ENCODE results near the gene CTRB2.

The CTRB2 gene

GRCh38 chr16:75239542-75240122 lies 32.7 kb upstream of the CTRB2 start:
- no peak for TF ChIP-seq REST (IDR thresholded peaks at IDR 0.05; ENCODE audit: insufficient read depth in 1 of 2, low read depth in 2 of 2, low read length in 2 of 2)
- TF ChIP-seq TAF1 (IDR thresholded peaks at IDR 0.05; ENCODE audit: borderline replicate concordance, insufficient read depth, low read length), result no peak
- TF ChIP-seq SIN3A (IDR thresholded peaks at IDR 0.05; ENCODE audit: borderline replicate concordance, insufficient read depth, low read length), result no peak
- TF ChIP-seq POLR2AphosphoS5 (IDR thresholded peaks at IDR 0.05; ENCODE audit: low read depth, low read length), result no peak
- no peak for TF ChIP-seq FOXP2 (optimal IDR thresholded peaks at IDR 0.05; ENCODE audit: borderline replicate concordance, extremely low read depth, extremely low read length, insufficient read depth)

GRCh38 chr16:75238853-75239541 lies 32.0 kb upstream of the CTRB2 start:
- TF ChIP-seq REST (IDR thresholded peaks at IDR 0.05; ENCODE audit: insufficient read depth in 1 of 2, low read depth in 2 of 2, low read length in 2 of 2) (no peak), SIN3A (IDR thresholded peaks at IDR 0.05; ENCODE audit: borderline replicate concordance, insufficient read depth, low read length) (no peak), FOXP2 (optimal IDR thresholded peaks at IDR 0.05; ENCODE audit: borderline replicate concordance, extremely low read depth, extremely low read length, insufficient read depth) (no peak), POLR2AphosphoS5 (IDR thresholded peaks at IDR 0.05; ENCODE audit: low read depth, low read length) (no peak), TAF1 (IDR thresholded peaks at IDR 0.05; ENCODE audit: borderline replicate concordance, insufficient read depth, low read length) (no peak)

- TF ChIP-seq POLR2AphosphoS5 (IDR thresholded peaks at IDR 0.05; ENCODE audit: low read depth, low read length), result no peak
- no peak for TF ChIP-seq FOXP2 (optimal IDR thresholded peaks at IDR 0.05; ENCODE audit: borderline replicate concordance, extremely low read depth, extremely low read length, insufficient read depth)
- TF ChIP-seq SIN3A (IDR thresholded peaks at IDR 0.05; ENCODE audit: borderline replicate concordance, insufficient read depth, low read length), result no peak
- TF ChIP-seq REST (IDR thresholded peaks at IDR 0.05; ENCODE audit: insufficient read depth in 1 of 2, low read depth in 2 of 2, low read length in 2 of 2), result no peak
- no peak for TF ChIP-seq TAF1 (IDR thresholded peaks at IDR 0.05; ENCODE audit: borderline replicate concordance, insufficient read depth, low read length)
Observed at GRCh38 chr16:75238132-75238852, 31.3 kb upstream of the CTRB2 start.

- no peak for TF ChIP-seq POLR2AphosphoS5 (IDR thresholded peaks at IDR 0.05; ENCODE audit: low read depth, low read length)
- no peak for TF ChIP-seq SIN3A (IDR thresholded peaks at IDR 0.05; ENCODE audit: borderline replicate concordance, insufficient read depth, low read length)
- no peak for TF ChIP-seq REST (IDR thresholded peaks at IDR 0.05; ENCODE audit: insufficient read depth in 1 of 2, low read depth in 2 of 2, low read length in 2 of 2)
- no peak for TF ChIP-seq FOXP2 (optimal IDR thresholded peaks at IDR 0.05; ENCODE audit: borderline replicate concordance, extremely low read depth, extremely low read length, insufficient read depth)
Observed at GRCh38 chr16:75237398-75238131, 30.6 kb upstream of the CTRB2 start.

All from PFSK-1 (cell line).